GM21381 (cell line): ENCODE measurements around the gene EPB41L4B.

Experiments
- ATAC-seq: cut with Tn5 transposase; IDR thresholded peaks from one replicate; pipeline ENCODE4 v1.9.1; 2021; ENCODE audit warnings: mild to moderate bottlenecking, moderate library complexity; ENCODE audit not compliant: unreplicated experiment

The EPB41L4B gene

GRCh38 chr9:109205526-109205925 is 115.3 kb downstream of the EPB41L4B start:
- ATAC-seq = no peak

- no peak for ATAC-seq
Observed at GRCh38 chr9:109203761-109204360, 117.0 kb downstream of the EPB41L4B start.

GRCh38 chr9:109199676-109200075 is 121.2 kb downstream of the EPB41L4B start:
- ATAC-seq = no peak

GRCh38 chr9:109198736-109199382 is 122.0 kb downstream of the EPB41L4B start:
- ATAC-seq = no peak

- ATAC-seq = no peak
Observed at GRCh38 chr9:109193974-109194556, 126.8 kb downstream of the EPB41L4B start.

GRCh38 chr9:109192732-109193361 is 128.0 kb downstream of the EPB41L4B start:
- no peak for ATAC-seq

- no peak for ATAC-seq
Observed at GRCh38 chr9:109191746-109192145, 129.1 kb downstream of the EPB41L4B start.

GRCh38 chr9:109190151-109190550 is 130.7 kb downstream of the EPB41L4B start:
- ATAC-seq = no peak

GRCh38 chr9:109186857-109187520 is 133.9 kb downstream of the EPB41L4B start:
- ATAC-seq = no peak

GRCh38 chr9:109182940-109183798 is 137.7 kb downstream of the EPB41L4B start:
- ATAC-seq = no peak

GRCh38 chr9:109182550-109182939 is 138.3 kb downstream of the EPB41L4B start:
- ATAC-seq = no peak

GRCh38 chr9:109181284-109181683 is 139.6 kb downstream of the EPB41L4B start:
- ATAC-seq = peak; percentile 65

- no peak for ATAC-seq
Observed at GRCh38 chr9:109179801-109180523, 140.9 kb downstream of the EPB41L4B start.

GRCh38 chr9:109176963-109177362 is 143.9 kb downstream of the EPB41L4B start:
- no peak for ATAC-seq

GRCh38 chr9:109176386-109176785 is 144.5 kb downstream of the EPB41L4B start:
- no peak for ATAC-seq

- no peak for ATAC-seq
Observed at GRCh38 chr9:109172935-109173334, 147.9 kb downstream of the EPB41L4B start.

GRCh38 chr9:109171926-109172325 is 148.9 kb downstream of the EPB41L4B start:
- ATAC-seq = no peak

- ATAC-seq = no peak
Observed at GRCh38 chr9:109168170-109168569, 152.7 kb downstream of the EPB41L4B start.

GRCh38 chr9:109167716-109168115 is 153.1 kb downstream of the EPB41L4B start:
- no peak for ATAC-seq
